ENCODE results near the gene LIMS2.

DNA sequence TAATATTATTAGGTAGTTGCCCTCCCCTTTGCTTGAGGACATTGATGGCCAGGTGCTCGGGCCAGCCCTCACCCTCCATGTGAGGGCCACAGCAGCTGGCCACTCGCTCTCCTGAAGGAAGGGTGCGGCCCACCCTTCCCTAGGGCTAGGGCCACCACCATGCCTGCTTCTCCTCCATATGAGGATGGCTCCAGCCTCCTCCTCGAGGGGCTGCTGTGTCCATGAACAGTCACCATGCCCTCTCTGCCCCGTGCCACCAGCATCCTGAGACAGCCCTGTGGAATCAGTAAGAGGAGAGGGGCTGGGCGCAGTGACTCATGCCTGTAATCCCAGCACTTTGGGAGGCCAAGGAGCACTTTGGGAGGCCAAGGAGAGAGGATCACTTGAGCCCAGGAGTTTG, 27.0 kb downstream of the LIMS2 start:
- TF ChIP-seq CTCF (IDR thresholded peaks at IDR 0.05) (no peak), POLR2A (IDR thresholded peaks at IDR 0.05) (no peak)

Data from breast epithelium (tissue), 3 donors.